ENCODE measurements around the gene KLC4. TPM values are rescaled to one million over a fixed set of nuclear protein-coding genes. Genes with fewer than 3 reads are reported as not detected.
A peak's percentile ranks its signal among the peaks of the same experiment; 100 is the strongest.

KLC4 gene
- total and polyA plus RNA-seq, 9 donors: 14.7 to 29.8 (median 24.7) TPM

DNA sequence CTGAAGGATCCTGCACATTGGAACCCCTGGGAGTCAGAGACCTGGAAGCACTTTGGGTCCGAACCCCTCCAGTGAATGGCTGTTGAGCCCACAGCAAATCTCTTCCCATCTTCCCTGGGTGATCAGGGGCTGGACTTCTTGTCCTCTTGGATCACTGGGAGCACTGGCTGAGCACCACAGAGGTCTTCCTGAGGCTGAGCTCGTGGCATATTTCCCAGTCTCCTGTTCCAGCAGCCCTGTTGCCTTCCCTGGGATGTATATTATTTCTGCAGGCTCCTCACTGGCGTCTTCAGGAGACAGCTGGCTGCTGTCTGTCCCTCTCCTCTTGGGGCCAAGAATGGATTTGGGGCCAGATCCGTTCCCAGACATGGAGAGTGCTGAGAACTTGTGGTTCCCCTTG lies 60.1 kb downstream of the KLC4 start:
- intact Hi-C loops (cut with DNase I): no loop called here
- H3K4me1 ChIP-seq (ENCODE audit: insufficient read depth): peaks cover 43% of the 10 kb centered on the region
- H3K27ac ChIP-seq: no peak overlapping the region
- no peaks in the 10 kb centered on the region for H3K27me3 ChIP-seq
- no peaks in the 10 kb centered on the region for H3K9me3 ChIP-seq
- DNase-seq: no peak
- TF ChIP-seq, protein P1, sequence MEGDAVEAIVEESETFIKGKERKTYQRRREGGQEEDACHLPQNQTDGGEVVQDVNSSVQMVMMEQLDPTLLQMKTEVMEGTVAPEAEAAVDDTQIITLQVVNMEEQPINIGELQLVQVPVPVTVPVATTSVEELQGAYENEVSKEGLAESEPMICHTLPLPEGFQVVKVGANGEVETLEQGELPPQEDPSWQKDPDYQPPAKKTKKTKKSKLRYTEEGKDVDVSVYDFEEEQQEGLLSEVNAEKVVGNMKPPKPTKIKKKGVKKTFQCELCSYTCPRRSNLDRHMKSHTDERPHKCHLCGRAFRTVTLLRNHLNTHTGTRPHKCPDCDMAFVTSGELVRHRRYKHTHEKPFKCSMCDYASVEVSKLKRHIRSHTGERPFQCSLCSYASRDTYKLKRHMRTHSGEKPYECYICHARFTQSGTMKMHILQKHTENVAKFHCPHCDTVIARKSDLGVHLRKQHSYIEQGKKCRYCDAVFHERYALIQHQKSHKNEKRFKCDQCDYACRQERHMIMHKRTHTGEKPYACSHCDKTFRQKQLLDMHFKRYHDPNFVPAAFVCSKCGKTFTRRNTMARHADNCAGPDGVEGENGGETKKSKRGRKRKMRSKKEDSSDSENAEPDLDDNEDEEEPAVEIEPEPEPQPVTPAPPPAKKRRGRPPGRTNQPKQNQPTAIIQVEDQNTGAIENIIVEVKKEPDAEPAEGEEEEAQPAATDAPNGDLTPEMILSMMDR (IDR thresholded peaks at IDR 0.05): no peak
- TF ChIP-seq EP300 (IDR thresholded peaks at IDR 0.05) (no peak), POLR2A (IDR thresholded peaks at IDR 0.05) (no peak)
- H3K4me3 ChIP-seq: no peak overlapping the region
- 45 to 53% (median 51%) methylated on average over 4 of the region's 4 CpGs for WGBS, 3 donors
- H3K36me3 ChIP-seq: no peaks in the 10 kb centered on the region

DNA sequence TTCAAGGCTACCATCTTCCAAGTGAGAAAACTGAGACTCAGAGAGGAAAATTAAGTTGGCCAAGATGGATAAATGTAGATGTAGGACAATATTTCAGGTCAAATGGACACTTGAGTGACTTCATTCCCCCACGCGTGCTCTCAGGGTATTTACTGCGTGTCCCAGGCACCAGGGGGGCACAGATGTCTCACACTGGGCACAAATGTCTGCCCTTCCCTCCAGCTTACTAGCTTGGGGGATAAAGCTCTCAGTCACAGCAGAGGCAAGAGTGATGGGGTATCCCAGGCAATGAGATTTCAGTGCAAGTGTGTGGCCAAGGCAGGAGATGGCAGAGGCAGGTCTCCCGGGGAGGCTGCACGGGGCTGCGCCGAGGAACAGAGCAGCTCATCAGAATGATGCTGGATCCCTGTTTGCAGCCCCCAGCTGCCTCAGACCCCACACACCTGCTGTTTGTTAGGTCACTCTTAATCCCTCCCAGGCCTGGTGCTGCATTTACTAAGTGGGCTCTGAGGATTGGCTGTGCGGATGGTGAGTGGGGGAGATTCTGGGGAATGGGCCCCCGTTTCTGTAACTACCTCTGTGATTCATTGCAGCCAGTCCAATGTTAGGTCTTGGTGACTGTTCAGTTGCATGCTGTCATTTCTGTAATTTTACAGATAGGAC lies 60.8 kb downstream of the KLC4 start:
- Histone ChIP-seq H3K9me3 (no peaks in the 10 kb centered on the region), H3K36me3 (no peaks in the 10 kb centered on the region), H3K4me1 (ENCODE audit: insufficient read depth) (peaks cover 41% of the 10 kb centered on the region), H3K27me3 (no peaks in the 10 kb centered on the region), H3K27ac (peak overlapping the region in 1 of 2 donors; percentile 55), H3K4me3 (no peak overlapping the region)
- TF ChIP-seq, protein P1 (IDR thresholded peaks at IDR 0.05): no peak
- TF ChIP-seq EP300 (IDR thresholded peaks at IDR 0.05) (no peak), POLR2A (IDR thresholded peaks at IDR 0.05) (no peak)
- intact Hi-C loops (cut with DNase I): loop anchor here in 2 of 4 donors (5.0 to 10.0 kb wide), 2 partner anchors 43 to 45 kb away; partner anchors contain the start of gene PTK7 (in 2 of the 2)
- 73 to 89% (median 80%) methylated on average over 9 of the region's 9 CpGs for WGBS, 3 donors
- DNase-seq: no peak

DNA sequence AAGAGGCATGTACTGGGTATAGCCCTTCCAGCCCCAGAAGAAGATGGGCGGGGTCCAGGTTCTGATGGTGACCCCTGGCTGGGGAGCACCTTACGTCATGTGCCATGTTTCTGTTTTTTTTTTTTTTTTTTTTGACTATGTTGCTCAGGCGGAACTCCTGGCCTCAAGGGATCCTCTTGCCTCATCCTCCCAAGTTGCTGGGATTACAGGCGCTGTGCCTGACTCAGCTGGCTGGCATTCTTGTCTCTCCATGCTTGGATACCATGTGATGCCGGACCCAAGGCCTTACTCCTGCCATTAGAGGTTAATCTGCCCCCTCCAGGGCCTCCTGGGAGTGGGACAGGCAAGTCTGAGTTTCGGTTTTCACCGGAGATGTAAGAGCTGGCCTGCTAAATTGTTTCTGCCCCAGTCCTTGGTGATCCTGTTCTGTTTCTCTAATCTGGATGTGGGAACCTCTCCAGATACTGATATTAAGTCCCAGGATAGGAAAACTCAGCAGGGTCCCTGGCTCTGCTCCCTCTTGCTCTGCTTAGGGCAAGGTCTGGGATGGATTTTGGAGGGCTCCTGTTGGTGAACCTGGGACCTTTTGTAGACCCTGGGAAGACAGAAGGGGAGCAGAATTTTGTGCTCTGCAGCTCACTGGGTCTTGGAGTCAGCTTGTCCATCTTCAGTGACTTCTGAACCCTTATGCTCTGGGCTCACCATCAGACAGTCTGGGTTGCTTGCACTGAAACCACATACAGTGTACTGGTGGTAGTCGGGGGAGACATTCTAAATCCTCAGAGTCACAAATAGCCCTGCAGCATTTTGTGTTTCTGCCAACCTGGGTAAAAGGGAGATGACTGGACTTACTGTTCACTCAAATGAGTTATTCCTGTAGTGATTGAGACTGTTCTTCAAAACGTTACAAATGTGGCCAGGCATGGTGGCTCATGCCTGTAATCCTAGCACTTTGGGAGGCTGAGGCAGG lies 61.8 kb downstream of the KLC4 start:
- Histone ChIP-seq H3K27ac (peak overlapping the region in 1 of 2 donors; percentile 55), H3K4me1 (ENCODE audit: insufficient read depth) (peaks cover 38% of the 10 kb centered on the region), H3K9me3 (no peaks in the 10 kb centered on the region), H3K27me3 (no peaks in the 10 kb centered on the region), H3K36me3 (no peaks in the 10 kb centered on the region), H3K4me3 (no peak overlapping the region)
- intact Hi-C loops (cut with DNase I): loop anchor here in 2 of 4 donors (5.0 to 10.0 kb wide), 2 partner anchors 44 to 46 kb away; partner anchors contain the start of gene PTK7 (in 2 of the 2)
- DNase-seq: peak; percentile 73 to 92 (median 83)
- TF ChIP-seq EP300 (IDR thresholded peaks at IDR 0.05) (peak; percentile 58), POLR2A (IDR thresholded peaks at IDR 0.05) (no peak)
- 18 to 30% (median 26%) methylated on average over 9 of the region's 9 CpGs for WGBS, 3 donors

DNA sequence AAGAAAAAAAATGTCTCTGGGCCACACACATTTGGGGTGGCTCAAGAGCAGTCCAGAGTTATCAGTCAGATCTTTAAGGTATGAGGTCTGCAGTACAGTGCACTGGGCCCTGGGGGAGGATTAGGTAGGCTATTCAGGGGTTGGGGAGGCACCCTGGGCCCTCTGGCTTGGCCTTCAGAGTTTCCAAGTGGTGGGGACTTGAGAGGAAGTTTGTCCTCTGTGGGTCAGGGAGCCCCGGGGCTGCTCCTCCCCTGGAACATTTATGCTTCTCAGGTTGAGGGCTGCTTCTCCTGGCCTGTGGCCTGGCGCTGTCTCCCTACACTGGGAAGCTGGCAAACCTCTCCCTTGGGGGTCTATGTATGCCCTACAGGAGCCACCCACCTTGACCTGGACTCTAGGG lies 62.7 kb downstream of the KLC4 start:
- H3K9me3 ChIP-seq: no peaks in the 10 kb centered on the region
- H3K36me3 ChIP-seq: no peaks in the 10 kb centered on the region
- no peak overlapping the region for H3K4me3 ChIP-seq
- WGBS, 3 donors: 48 to 69% (median 53%) methylated on average over 2 of the region's 2 CpGs
- DNase-seq: no peak
- no peak overlapping the region for H3K27ac ChIP-seq
- intact Hi-C loops (cut with DNase I): loop anchor here in 2 of 4 donors (5.0 to 10.0 kb wide), 2 partner anchors 45 to 47 kb away; partner anchors contain the start of gene PTK7 (in 2 of the 2)
- no peaks in the 10 kb centered on the region for H3K27me3 ChIP-seq
- H3K4me1 ChIP-seq (ENCODE audit: insufficient read depth): peaks cover 38% of the 10 kb centered on the region
- TF ChIP-seq, protein P1 (IDR thresholded peaks at IDR 0.05): no peak
- TF ChIP-seq POLR2A (IDR thresholded peaks at IDR 0.05) (no peak), EP300 (IDR thresholded peaks at IDR 0.05) (no peak)

Data from ovary (tissue), 9 donors.